K562 (cell line): ENCODE measurements around the gene SLC35A1. TPM values are rescaled to one million over a fixed set of nuclear protein-coding genes. Genes with fewer than 3 reads are reported as not detected.

Experiments used
- ARID2 ChIP-seq: fragments of 450-650 bp; IDR thresholded peaks from 2 replicates; pipeline ENCODE4 v1.6.1; 2017; ENCODE audit warnings: antibody characterized with exemption, mild to moderate bottlenecking
- ARID3A ChIP-seq: IDR thresholded peaks from 2 replicates; pipeline ENCODE4 v1.6.1; 2012; ENCODE audit warnings: low read depth, low read length, improper control_type of control experiment, borderline replicate concordance
- DIDO1 ChIP-seq: fragments of 450-650 bp; IDR thresholded peaks from 2 replicates; pipeline ENCODE4 v1.6.1; 2016; ENCODE audit warnings: low read depth, missing biosample characterization, missing genetic modification characterization
- ERF ChIP-seq: fragments of 450-650 bp; formaldehyde crosslinking; IDR thresholded peaks from 2 replicates; pipeline ENCODE4 v1.4.0; 2020; ENCODE audit warnings: mild to moderate bottlenecking, mixed read lengths
- GABPB1 ChIP-seq: sonication (generic); formaldehyde crosslinking; IDR thresholded peaks from 2 replicates; pipeline ENCODE4 v1.8.0; 2022; ENCODE audit warnings: mild to moderate bottlenecking, missing genetic modification reagents
- HMBOX1 ChIP-seq: sonication (generic); IDR thresholded peaks from 2 replicates; pipeline ENCODE4 v1.6.1; 2016
- HSF4 ChIP-seq: fragments of 250-450 bp; sonication (Bioruptor Pico); IDR thresholded peaks from 2 replicates; pipeline ENCODE4 v2.1.2; 2022; ENCODE audit warnings: mild to moderate bottlenecking, moderate library complexity, borderline replicate concordance
- MYBL2 ChIP-seq, 2 experiments: fragments of 450-650 bp in 1 of 2; sonication (generic) in 1 of 2; formaldehyde crosslinking in 1 of 2; IDR thresholded peaks; 2 replicates each; pipeline versions ENCODE4 v1.6.1 to v1.8.1; 2017 to 2022; ENCODE audit warnings: borderline replicate concordance in 1 of 2, inconsistent platforms in 1 of 2, low read depth in 1 of 2, mild to moderate bottlenecking in 1 of 2, missing genetic modification reagents in 1 of 2, moderate library complexity in 1 of 2
- SMARCB1 ChIP-seq: IDR thresholded peaks from 2 replicates; pipeline ENCODE4 v1.6.1; 2011; ENCODE audit warnings: improper control_type of control experiment, low read depth; ENCODE audit not compliant: insufficient read length
- TARDBP ChIP-seq: fragments of 450-650 bp; IDR thresholded peaks from 2 replicates; pipeline ENCODE4 v1.6.1; 2016
- TCF3 ChIP-seq: sonication (generic); formaldehyde crosslinking; IDR thresholded peaks from 2 replicates; pipeline ENCODE4 v1.4.0; 2020; ENCODE audit warnings: mild to moderate bottlenecking, missing genetic modification reagents
- TRIM24 ChIP-seq, 2 experiments: fragments of 450-650 bp; IDR thresholded peaks; 2 replicates each; pipeline ENCODE4 v1.6.1; 2016
- TRIM25 ChIP-seq: fragments of 450-650 bp; IDR thresholded peaks from 2 replicates; pipeline ENCODE4 v1.7.0; 2016; ENCODE audit warnings: borderline replicate concordance
- U2AF1 ChIP-seq: fragments of 200-400 bp; formaldehyde crosslinking; optimal IDR thresholded peaks from 2 replicates; pipeline ENCODE3; 2017; ENCODE audit warnings: mild to moderate bottlenecking, low read depth, low read length, moderate library complexity
- ZKSCAN8 ChIP-seq: fragments of 200-800 bp; sonication (Bioruptor generic); IDR thresholded peaks from 2 replicates; pipeline ENCODE4 v1.6.1; 2016; ENCODE audit warnings: missing genetic modification characterization, missing compliant biosample characterization
- ZNF764 ChIP-seq: fragments of 250-450 bp; sonication (Bioruptor Pico); IDR thresholded peaks from 2 replicates; pipeline ENCODE4 v1.4.0; 2020; ENCODE audit warnings: low read depth, mild to moderate bottlenecking, moderate library complexity
- ZNF766 ChIP-seq: fragments of 200-800 bp; sonication (Bioruptor generic); conservative IDR thresholded peaks from 2 replicates; pipeline ENCODE4 v1.6.1; 2016; ENCODE audit warnings: missing genetic modification characterization, missing compliant biosample characterization
- polyA plus RNA-seq, 8 experiments: library from polyadenylated mRNA; depleted of rRNA in 4 of 8; stranded (reverse) in 5 of 8; unstranded in 3 of 8; fragments of >200 nt; fragmentation: Nextera tagmentation in 2 of 8; fragmentation: Illumina TruSeq in 1 of 8; extraction: Ambion mirVana in 2 of 8; extraction: Trizol in 1 of 8; gene quantifications; 2 replicates each; pipeline versions ENCODE4 v1.2.1 to v1.2.3, GENCODE V29; 2011 to 2014; ENCODE audit warnings: inconsistent platforms in 1 of 8, missing spikeins in 1 of 8
- total RNA-seq, 7 experiments: library from RNA; depleted of rRNA in 6 of 7; stranded (reverse); fragments of >200 nt in 6 of 7; fragmentation: Illumina TruSeq in 2 of 7; extraction: Trizol in 2 of 7; gene quantifications; 2 replicates each; pipeline versions ENCODE4 v1.2.1 to v1.2.3, GENCODE V29; 2011 to 2021; ENCODE audit warnings: low replicate concordance in 1 of 7
- TF ChIP-seq, protein P1 (sequence below): fragments of 450-650 bp; IDR thresholded peaks from 2 replicates; pipeline ENCODE4 v1.6.1; 2017; ENCODE audit warnings: mild to moderate bottlenecking, moderate library complexity
- TF ChIP-seq, protein P2 (sequence below): fragments of 250-450 bp; sonication (Bioruptor Pico); IDR thresholded peaks from 2 replicates; pipeline ENCODE4 v1.5.0; 2020; ENCODE audit warnings: mild to moderate bottlenecking

The SLC35A1 gene
- total and polyA plus RNA-seq, 9 of the 15 experiments (the other 6 are each of a cell fraction or from before 2014, with no cell fraction given): 7.5 to 37.1 (median 14.9) TPM

GRCh38 chr6:87472525-87473418, at the start of gene SLC35A1 (continued):
- TF ChIP-seq, protein P1, sequence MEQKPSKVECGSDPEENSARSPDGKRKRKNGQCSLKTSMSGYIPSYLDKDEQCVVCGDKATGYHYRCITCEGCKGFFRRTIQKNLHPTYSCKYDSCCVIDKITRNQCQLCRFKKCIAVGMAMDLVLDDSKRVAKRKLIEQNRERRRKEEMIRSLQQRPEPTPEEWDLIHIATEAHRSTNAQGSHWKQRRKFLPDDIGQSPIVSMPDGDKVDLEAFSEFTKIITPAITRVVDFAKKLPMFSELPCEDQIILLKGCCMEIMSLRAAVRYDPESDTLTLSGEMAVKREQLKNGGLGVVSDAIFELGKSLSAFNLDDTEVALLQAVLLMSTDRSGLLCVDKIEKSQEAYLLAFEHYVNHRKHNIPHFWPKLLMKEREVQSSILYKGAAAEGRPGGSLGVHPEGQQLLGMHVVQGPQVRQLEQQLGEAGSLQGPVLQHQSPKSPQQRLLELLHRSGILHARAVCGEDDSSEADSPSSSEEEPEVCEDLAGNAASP: no peak
- TF ChIP-seq ERF (CRISPR knock-in tag): no peak
- no peak for TF ChIP-seq TARDBP
- TF ChIP-seq TRIM24 (IDR thresholded peaks at IDR 0.05): 0 out of 4 replicates have a peak, but pooled peaks of 1 of the 2 experiments have one; percentile 23
- no peak for TF ChIP-seq ZKSCAN8
- no peak for TF ChIP-seq TCF3 (CRISPR knock-in tag)
- TF ChIP-seq TRIM25: no peak
- no peak for TF ChIP-seq MYBL2 (IDR thresholded peaks at IDR 0.05; ENCODE audit: low read depth)
- no peak for TF ChIP-seq MYBL2 (CRISPR knock-in tag; IDR thresholded peaks at IDR 0.05; ENCODE audit: borderline replicate concordance)
- TF ChIP-seq ARID3A: no peak
- TF ChIP-seq HSF4 (CRISPR knock-in tag): no peak
- TF ChIP-seq ZNF766 (CRISPR knock-in tag): peak; percentile 15
- TF ChIP-seq ARID2: no peak
- TF ChIP-seq HMBOX1: peak; percentile 75; the same call in 1 of the 2 replicates
- peak; percentile 79 for TF ChIP-seq DIDO1 (tag)
- TF ChIP-seq SMARCB1: no peak
- peak; percentile 89 for TF ChIP-seq GABPB1 (CRISPR knock-in tag)
- no peak for TF ChIP-seq ZNF764 (CRISPR knock-in tag)
- no peak for TF ChIP-seq U2AF1
- TF ChIP-seq, protein P2, sequence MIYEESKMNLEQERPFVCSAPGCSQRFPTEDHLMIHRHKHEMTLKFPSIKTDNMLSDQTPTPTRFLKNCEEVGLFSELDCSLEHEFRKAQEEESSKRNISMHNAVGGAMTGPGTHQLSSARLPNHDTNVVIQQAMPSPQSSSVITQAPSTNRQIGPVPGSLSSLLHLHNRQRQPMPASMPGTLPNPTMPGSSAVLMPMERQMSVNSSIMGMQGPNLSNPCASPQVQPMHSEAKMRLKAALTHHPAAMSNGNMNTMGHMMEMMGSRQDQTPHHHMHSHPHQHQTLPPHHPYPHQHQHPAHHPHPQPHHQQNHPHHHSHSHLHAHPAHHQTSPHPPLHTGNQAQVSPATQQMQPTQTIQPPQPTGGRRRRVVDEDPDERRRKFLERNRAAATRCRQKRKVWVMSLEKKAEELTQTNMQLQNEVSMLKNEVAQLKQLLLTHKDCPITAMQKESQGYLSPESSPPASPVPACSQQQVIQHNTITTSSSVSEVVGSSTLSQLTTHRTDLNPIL (CRISPR knock-in tag): no peak
